ENCODE results near the gene ASPSCR1. TPM values are rescaled to one million over a fixed set of nuclear protein-coding genes. Genes with fewer than 3 reads are reported as not detected.

Gene ASPSCR1
- total RNA-seq, 4 donors from 2014 or later = 17.9 to 25.6 (median 21.6) TPM

DNA sequence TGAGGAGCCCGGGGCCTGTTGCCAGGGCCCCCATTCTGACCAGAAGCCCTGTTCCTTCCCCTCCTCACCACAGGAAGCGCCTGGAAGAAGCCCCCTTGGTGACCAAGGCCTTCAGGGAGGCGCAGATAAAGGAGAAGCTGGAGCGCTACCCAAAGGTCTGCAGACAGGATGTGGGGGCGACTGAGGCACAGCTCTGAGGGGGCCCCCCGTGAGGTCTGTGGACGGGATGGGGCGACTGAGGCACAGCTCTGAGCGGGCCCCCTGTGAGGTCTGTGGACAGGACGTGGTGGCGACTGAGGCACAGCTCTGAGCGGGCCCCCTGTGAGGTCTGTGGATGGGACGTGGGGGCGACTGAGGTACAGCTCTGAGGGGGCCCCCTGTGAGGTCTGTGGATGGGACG is 32.0 kb downstream of the ASPSCR1 start:
- TF ChIP-seq EP300 (IDR thresholded peaks at IDR 0.05) (no peak), POLR2A (IDR thresholded peaks at IDR 0.05) (no peak), POLR2AphosphoS5 (IDR thresholded peaks at IDR 0.05) (no peak), CTCF (IDR thresholded peaks at IDR 0.05) (no peak)
- Histone ChIP-seq H3K27ac (no peak overlapping the region), H3K4me1 (peaks cover 36% of the 10 kb centered on the region), H3K27me3 (no peaks in the 10 kb centered on the region), H3K4me3 (no peak overlapping the region), H3K9me3 (no peaks in the 10 kb centered on the region), H3K36me3 (peaks cover 19% of the 10 kb centered on the region)
- 86% methylated on average over 12 of the region's 15 CpGs for WGBS
- DNase-seq (ENCODE audit: low spot score in 2 of 2) = no peak

DNA sequence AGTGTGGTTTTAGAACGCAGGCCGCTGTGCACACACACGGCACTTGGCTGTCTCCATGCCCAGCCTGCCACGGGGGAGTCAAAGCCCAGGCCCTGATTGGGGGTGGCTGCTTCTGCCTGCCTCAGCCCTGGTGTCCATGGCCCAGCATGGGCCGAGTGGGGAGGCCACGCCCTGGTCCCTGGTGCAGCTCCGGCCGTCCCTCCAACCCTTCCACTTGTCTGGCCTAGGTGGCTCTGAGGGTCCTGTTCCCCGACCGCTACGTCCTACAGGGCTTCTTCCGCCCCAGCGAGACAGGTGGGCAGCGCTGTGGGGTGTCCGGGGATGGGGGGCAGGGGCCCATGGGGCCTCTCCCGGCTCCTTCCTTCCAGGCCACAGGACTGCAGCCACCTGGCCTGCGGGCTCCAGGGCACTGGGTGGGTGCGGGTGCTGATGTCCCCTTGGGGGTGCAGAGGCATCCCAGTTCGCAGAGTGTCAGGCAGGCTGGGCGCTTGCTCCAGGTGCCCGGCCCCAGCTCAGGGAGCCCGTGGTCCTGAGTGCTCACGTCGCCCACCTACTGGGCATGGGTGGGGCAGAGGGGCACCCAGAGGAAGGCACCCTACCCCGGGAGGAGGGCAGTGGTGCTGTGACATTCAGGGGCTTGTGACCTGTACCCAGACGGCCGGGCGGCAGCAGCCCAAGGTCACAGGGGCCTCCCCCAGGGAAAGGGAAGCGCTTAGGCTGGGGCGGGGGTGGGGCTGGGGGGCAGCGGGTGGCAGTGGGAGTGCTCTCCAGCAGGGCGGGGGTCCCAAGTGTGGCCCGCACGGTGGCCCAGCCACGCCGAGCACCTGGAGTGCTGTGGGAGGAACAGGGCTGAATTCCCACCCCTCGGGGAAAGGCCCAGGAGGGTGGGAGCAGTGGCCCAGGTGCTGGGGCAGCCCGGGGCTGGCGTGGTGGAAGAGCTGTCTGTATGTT is 33.4 kb downstream of the ASPSCR1 start:
- Histone ChIP-seq H3K27ac (no peak overlapping the region), H3K36me3 (peaks cover 19% of the 10 kb centered on the region), H3K4me3 (no peak overlapping the region), H3K9me3 (no peaks in the 10 kb centered on the region), H3K4me1 (peaks cover 35% of the 10 kb centered on the region), H3K27me3 (no peaks in the 10 kb centered on the region)
- DNase-seq (ENCODE audit: low spot score in 2 of 2) = no peak
- no peak for TF ChIP-seq CTCF (IDR thresholded peaks at IDR 0.05)
- TF ChIP-seq POLR2A (IDR thresholded peaks at IDR 0.05) = no peak
- TF ChIP-seq POLR2AphosphoS5 (IDR thresholded peaks at IDR 0.05) = no peak
- 97% methylated on average over 7 of the region's 39 CpGs for WGBS

DNA sequence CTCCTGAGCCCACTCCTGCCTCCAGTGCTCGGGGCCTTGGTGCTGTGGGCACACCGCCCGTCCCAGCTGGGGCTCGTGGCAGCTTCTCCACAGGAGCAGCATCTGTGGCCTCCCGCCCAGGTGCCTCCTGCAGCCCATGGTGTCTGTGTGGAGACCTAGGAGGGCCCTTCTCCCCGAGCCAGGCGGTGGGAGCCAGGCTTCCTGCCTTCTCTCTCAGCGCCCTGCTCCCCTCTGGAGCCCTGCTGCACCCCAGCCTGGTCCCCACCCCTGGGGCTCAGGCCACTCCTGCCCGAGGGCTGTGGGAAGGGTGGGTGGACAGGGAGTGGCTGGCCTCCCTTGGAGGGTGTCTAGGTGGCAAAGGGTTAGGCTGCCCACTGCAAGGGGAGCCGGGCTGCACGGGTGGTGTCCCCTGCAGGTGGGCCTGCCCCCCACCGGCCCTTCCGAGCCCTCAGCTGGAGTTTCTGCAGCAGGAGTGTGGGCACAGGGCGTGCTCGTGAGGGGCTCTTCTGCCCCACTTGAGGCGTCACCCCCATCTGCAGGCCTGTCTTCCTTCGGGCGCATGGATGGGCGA is 34.3 kb downstream of the ASPSCR1 start:
- peaks cover 19% of the 10 kb centered on the region for H3K36me3 ChIP-seq
- no peaks in the 10 kb centered on the region for H3K9me3 ChIP-seq
- no peak overlapping the region for H3K27ac ChIP-seq
- TF ChIP-seq POLR2A (IDR thresholded peaks at IDR 0.05) = no peak
- no peak for TF ChIP-seq CTCF (IDR thresholded peaks at IDR 0.05)
- TF ChIP-seq POLR2AphosphoS5 (IDR thresholded peaks at IDR 0.05) = no peak
- no peak overlapping the region for H3K4me3 ChIP-seq
- H3K4me1 ChIP-seq = peaks cover 26% of the 10 kb centered on the region
- WGBS = no CpG with 5 or more reads among the region's 19 CpGs
- no peak for DNase-seq (ENCODE audit: low spot score in 2 of 2)
- no peaks in the 10 kb centered on the region for H3K27me3 ChIP-seq

DNA sequence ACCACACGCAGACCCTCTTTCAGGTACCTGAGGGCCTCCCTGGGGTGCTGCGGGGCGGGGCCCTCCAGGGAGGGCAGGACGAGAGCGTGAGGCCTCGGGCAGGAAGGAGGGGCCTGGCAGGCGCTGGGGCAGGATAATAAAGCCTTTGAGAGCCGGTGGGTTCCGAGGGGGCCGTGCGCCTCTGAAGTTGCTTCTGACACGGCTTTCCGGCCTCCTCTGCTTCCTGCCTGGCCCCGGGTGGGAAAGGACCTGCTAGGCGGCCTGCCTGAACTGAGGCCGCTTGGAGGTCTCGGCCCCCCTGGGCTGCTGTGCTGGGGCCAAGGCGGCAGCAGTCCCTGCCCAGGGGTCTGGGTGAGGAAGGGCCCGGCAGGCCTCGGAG is 34.8 kb downstream of the ASPSCR1 start:
- TF ChIP-seq POLR2AphosphoS5 (IDR thresholded peaks at IDR 0.05) = no peak
- no peak for TF ChIP-seq POLR2A (IDR thresholded peaks at IDR 0.05)
- no peak for TF ChIP-seq CTCF (IDR thresholded peaks at IDR 0.05)
- H3K36me3 ChIP-seq = peaks cover 19% of the 10 kb centered on the region
- no peak for DNase-seq (ENCODE audit: low spot score in 2 of 2)
- H3K27me3 ChIP-seq = no peaks in the 10 kb centered on the region
- H3K9me3 ChIP-seq = no peaks in the 10 kb centered on the region
- no peak overlapping the region for H3K4me3 ChIP-seq
- peaks cover 26% of the 10 kb centered on the region for H3K4me1 ChIP-seq
- H3K27ac ChIP-seq = no peak overlapping the region
- 89% methylated on average over 10 of the region's 20 CpGs for WGBS

DNA sequence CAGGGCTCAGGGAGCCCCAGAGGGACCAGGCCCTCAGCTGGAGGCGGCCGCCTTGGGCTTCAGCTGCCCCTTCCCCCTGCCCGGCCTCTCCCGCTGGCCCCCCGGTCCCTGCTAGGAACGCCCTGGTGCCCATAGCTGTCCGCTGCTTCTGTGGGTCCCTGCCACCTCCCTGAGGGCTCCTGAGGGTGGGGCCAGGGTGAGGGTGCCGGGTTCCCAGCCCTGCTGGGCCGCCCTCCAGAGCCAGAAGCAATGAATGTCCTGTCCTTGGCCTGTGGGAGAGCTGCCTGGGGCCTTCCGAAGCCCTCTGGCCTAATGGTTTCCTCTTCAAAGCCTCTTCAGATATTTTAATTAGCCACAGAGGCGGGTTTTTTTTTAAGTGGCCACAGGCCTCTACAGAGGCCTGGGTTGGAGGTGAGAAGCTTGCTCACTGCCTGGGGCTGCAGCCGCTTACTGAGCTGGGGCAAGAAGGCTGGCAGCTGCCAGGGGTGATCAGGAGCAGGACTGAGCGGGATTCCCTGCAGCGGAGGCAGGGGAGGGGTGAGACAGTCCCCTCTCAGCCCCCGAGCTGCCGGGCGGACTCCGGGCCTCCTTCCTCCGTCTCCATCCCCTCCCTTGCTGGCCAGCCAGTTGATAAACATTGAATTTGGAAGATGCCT is 35.3 kb downstream of the ASPSCR1 start:
- 96% methylated on average over 8 of the region's 19 CpGs for WGBS
- no peak overlapping the region for H3K27ac ChIP-seq

More for the DNA sequence above, 35.3 kb downstream of the ASPSCR1 start:
- TF ChIP-seq EP300 (IDR thresholded peaks at IDR 0.05) (no peak), POLR2A (IDR thresholded peaks at IDR 0.05) (no peak), POLR2AphosphoS5 (IDR thresholded peaks at IDR 0.05) (no peak), CTCF (IDR thresholded peaks at IDR 0.05) (no peak)
- peaks cover 22% of the 10 kb centered on the region for H3K36me3 ChIP-seq
- H3K4me3 ChIP-seq = no peak overlapping the region
- no peaks in the 10 kb centered on the region for H3K9me3 ChIP-seq
- peaks cover 26% of the 10 kb centered on the region for H3K4me1 ChIP-seq
- DNase-seq (ENCODE audit: low spot score in 2 of 2) = no peak
- H3K27me3 ChIP-seq = no peaks in the 10 kb centered on the region
